ENCODE measurements around the gene ARHGAP24. TPM values are rescaled to one million over a fixed set of nuclear protein-coding genes. Genes with fewer than 3 reads are reported as not detected.
"Not testable (repeated sequence)": the region's sequence is repeated elsewhere in the genome, so short reads cannot be mapped to it uniquely, and the experiment has no call there.

Gene ARHGAP24
- total and polyA plus RNA-seq, 4 donors, result 10.0 to 79.4 (median 21.6) TPM

GRCh38 chr4:85913931-85914694, 439.2 kb downstream of the ARHGAP24 start:
- Histone ChIP-seq H3K9ac (ENCODE audit: insufficient read depth in 1 of 2, low read length in 2 of 2) (no peak overlapping the region), H3K27ac (ENCODE audit: low read depth in 1 of 2, low read length in 1 of 2) (no peak overlapping the region), H3K9me3 (ENCODE audit: control insufficient read depth in 4 of 4, insufficient read depth in 3 of 4, low read length in 3 of 4) (no peaks in the 10 kb centered on the region), H3K4me3 (no peak overlapping the region), H3K36me3 (ENCODE audit: control insufficient read depth in 4 of 4, insufficient read depth in 4 of 4, low read length in 4 of 4) (no peaks in the 10 kb centered on the region), H3K27me3 (ENCODE audit: control insufficient read depth in 3 of 3, insufficient read depth in 3 of 3, low read length in 2 of 3) (no peaks in the 10 kb centered on the region), H3K4me1 (ENCODE audit: control insufficient read depth in 5 of 5, insufficient read depth in 5 of 5, low read length in 5 of 5) (peaks cover 0 to 1% (median 0%) of the 10 kb centered on the region in 5 donors)
- TF ChIP-seq CTCF (IDR thresholded peaks at IDR 0.05; ENCODE audit: control extremely low read depth, extremely low read depth), result no peak
- DNase-seq (no peak), ATAC-seq (ENCODE audit: insufficient read depth, low FRiP score) (no peak)
- 95 to 96% methylated on average over 5 of the region's 5 CpGs for WGBS, 2 donors

- WGBS, 2 donors, result 64 to 91% methylated on average over 6 of the region's 6 CpGs
- H3K27me3 ChIP-seq (ENCODE audit: control insufficient read depth in 3 of 3, insufficient read depth in 3 of 3, low read length in 2 of 3); ATAC-seq (ENCODE audit: insufficient read depth, low FRiP score); H3K27ac ChIP-seq (ENCODE audit: low read depth in 1 of 2, low read length in 1 of 2); H3K4me3 ChIP-seq; DNase-seq; H3K4me1 ChIP-seq (ENCODE audit: control insufficient read depth in 5 of 5, insufficient read depth in 5 of 5, low read length in 5 of 5); H3K36me3 ChIP-seq (ENCODE audit: control insufficient read depth in 4 of 4, insufficient read depth in 4 of 4, low read length in 4 of 4); H3K9me3 ChIP-seq (ENCODE audit: control insufficient read depth in 4 of 4, insufficient read depth in 3 of 4, low read length in 3 of 4); H3K9ac ChIP-seq (ENCODE audit: insufficient read depth in 1 of 2, low read length in 2 of 2): not testable (repeated sequence)
Observed at GRCh38 chr4:85915570-85915969, 440.6 kb downstream of the ARHGAP24 start.

GRCh38 chr4:85919200-85919887, 444.4 kb downstream of the ARHGAP24 start:
- ATAC-seq (ENCODE audit: insufficient read depth, low FRiP score) (no peak), DNase-seq (no peak)
- Histone ChIP-seq H3K4me3 (no peak overlapping the region), H3K27me3 (ENCODE audit: control insufficient read depth in 3 of 3, insufficient read depth in 3 of 3, low read length in 2 of 3) (no peaks in the 10 kb centered on the region), H3K36me3 (ENCODE audit: control insufficient read depth in 4 of 4, insufficient read depth in 4 of 4, low read length in 4 of 4) (no peaks in the 10 kb centered on the region), H3K4me1 (ENCODE audit: control insufficient read depth in 5 of 5, insufficient read depth in 5 of 5, low read length in 5 of 5) (no peaks in the 10 kb centered on the region), H3K9me3 (ENCODE audit: control insufficient read depth in 4 of 4, insufficient read depth in 3 of 4, low read length in 3 of 4) (no peaks in the 10 kb centered on the region), H3K27ac (ENCODE audit: low read depth in 1 of 2, low read length in 1 of 2) (no peak overlapping the region), H3K9ac (ENCODE audit: insufficient read depth in 1 of 2, low read length in 2 of 2) (no peak overlapping the region)
- WGBS, 2 donors, result 94 to 97% methylated on average over 6 of the region's 6 CpGs
- no peak for TF ChIP-seq CTCF (IDR thresholded peaks at IDR 0.05; ENCODE audit: control extremely low read depth, extremely low read depth)

- no peak for TF ChIP-seq CTCF (IDR thresholded peaks at IDR 0.05; ENCODE audit: control extremely low read depth, extremely low read depth)
- H3K9me3 ChIP-seq (ENCODE audit: control insufficient read depth in 4 of 4, insufficient read depth in 3 of 4, low read length in 3 of 4), result no peaks in the 10 kb centered on the region
- H3K36me3 ChIP-seq (ENCODE audit: control insufficient read depth in 4 of 4, insufficient read depth in 4 of 4, low read length in 4 of 4), result peaks cover 0 to 3% (median 0%) of the 10 kb centered on the region in 4 donors
- WGBS, 2 donors, result 94% methylated on average over 6 of the region's 6 CpGs
- DNase-seq (no peak), ATAC-seq (ENCODE audit: insufficient read depth, low FRiP score) (no peak)
- peaks cover 0 to 13% (median 2%) of the 10 kb centered on the region in 5 donors for H3K4me1 ChIP-seq (ENCODE audit: control insufficient read depth in 5 of 5, insufficient read depth in 5 of 5, low read length in 5 of 5)
- H3K27me3 ChIP-seq (ENCODE audit: control insufficient read depth in 3 of 3, insufficient read depth in 3 of 3, low read length in 2 of 3), result no peaks in the 10 kb centered on the region
- no peak overlapping the region for H3K9ac ChIP-seq (ENCODE audit: insufficient read depth in 1 of 2, low read length in 2 of 2)
- no peak overlapping the region for H3K27ac ChIP-seq (ENCODE audit: low read depth in 1 of 2, low read length in 1 of 2)
- H3K4me3 ChIP-seq, result no peak overlapping the region
Observed at GRCh38 chr4:85925071-85925470, 450.1 kb downstream of the ARHGAP24 start.

Measured in lung (tissue), 12 donors.